GM18526 (cell line): ENCODE results near the gene ALOX12.

ENCODE experiments used
- POLR2A ChIP-seq: IDR thresholded peaks from 3 replicates; pipeline ENCODE4 v1.6.1; 2011; ENCODE audit not compliant: insufficient read length; ENCODE audit errors: extremely low read depth

The ALOX12 gene

DNA sequence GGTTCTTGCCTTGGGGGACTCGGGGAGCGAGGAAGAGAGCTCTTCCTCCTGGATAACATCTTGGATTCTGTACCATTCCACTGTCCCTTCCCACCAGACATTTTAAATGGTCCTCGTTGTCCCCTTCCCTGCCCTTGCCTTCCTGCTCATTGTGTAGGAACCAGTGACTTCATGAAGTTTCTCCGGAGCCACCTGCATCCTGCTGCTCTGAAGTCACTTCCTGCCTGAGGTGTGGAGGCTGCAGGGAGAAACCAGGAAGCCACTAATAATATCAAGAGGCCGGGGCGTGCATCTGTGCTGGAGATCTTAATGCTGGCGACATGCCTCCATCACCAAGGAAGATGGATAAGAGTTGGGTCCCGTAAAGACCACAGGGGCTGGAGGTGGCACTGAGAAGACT, 33.8 kb downstream of the ALOX12 start:
- TF ChIP-seq POLR2A: no peak

DNA sequence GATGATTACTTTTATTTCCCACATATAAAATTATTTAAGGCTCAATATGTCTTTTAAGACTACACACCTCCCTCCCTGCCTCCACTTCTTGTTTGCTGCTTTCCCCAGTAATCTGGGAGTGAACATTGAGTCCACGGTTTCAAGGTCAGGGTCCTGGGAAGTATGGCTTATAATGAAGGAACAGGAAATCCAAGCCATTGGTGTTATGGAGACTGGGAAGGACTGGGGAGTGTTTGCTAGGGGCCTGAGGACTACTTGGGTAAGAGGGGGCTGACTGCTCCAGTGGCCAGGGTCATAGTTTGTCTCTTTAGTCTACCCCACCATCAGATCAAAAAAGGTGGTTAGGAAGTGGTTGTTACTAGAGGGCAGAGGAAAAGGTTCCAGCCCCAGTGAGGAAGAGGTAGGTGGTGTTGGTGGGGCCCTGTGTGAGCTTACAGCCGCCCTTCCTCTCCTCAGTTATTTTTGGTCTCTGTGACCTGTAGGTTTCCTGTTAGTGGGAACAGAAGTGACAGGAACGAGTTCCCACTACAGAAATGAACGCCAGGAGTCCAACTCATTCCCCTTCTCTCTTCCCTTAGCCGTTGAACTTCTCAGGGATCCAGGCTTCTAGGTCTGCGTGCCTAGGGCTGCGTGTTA, 39.2 kb downstream of the ALOX12 start:
- TF ChIP-seq POLR2A: no peak

DNA sequence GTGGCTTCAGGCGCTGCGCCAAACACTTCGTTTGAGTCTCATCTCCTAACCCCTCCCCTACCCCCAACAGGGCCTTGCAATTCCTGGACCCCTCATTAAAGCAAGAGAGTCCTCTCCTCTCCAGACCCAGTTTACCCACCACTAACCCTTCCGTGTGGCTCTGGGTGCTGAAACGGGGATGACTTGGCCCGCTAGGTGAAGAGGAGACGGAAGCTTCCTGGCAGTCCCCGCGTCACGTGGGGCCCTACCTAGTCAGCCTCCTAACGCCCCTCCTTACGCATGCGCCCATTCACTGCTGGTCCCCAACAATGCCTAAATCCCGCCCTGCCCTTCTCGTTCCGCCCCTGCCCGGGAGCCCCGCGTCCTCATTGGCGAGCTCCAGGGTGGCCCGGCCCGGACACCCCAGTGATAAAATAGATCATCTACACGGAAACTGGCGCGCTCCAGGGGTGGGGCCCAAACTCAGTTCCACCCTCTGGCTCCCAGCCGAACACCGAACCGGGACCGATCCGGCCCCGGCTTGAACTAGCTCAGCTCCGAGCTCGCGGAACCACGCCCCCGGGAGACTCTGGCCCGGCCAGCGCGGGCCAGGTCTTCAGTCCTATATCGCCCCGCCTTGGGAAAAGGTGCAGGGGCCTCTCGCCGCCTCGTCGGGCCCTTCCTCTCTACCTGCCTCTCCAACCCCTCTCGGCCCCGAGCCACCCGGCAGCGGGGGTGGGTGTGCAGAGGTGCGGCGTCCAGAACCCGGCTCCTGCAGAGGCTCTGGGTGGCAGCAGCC, 39.9 kb downstream of the ALOX12 start, which contains the start of gene SLC16A13:
TSS of gene SLC16A13 (plus strand) at position 425 of the 778 bp plus-strand sequence. CDS start 368 bp downstream, outside the sequence.
- peak; percentile 92 for TF ChIP-seq POLR2A

DNA sequence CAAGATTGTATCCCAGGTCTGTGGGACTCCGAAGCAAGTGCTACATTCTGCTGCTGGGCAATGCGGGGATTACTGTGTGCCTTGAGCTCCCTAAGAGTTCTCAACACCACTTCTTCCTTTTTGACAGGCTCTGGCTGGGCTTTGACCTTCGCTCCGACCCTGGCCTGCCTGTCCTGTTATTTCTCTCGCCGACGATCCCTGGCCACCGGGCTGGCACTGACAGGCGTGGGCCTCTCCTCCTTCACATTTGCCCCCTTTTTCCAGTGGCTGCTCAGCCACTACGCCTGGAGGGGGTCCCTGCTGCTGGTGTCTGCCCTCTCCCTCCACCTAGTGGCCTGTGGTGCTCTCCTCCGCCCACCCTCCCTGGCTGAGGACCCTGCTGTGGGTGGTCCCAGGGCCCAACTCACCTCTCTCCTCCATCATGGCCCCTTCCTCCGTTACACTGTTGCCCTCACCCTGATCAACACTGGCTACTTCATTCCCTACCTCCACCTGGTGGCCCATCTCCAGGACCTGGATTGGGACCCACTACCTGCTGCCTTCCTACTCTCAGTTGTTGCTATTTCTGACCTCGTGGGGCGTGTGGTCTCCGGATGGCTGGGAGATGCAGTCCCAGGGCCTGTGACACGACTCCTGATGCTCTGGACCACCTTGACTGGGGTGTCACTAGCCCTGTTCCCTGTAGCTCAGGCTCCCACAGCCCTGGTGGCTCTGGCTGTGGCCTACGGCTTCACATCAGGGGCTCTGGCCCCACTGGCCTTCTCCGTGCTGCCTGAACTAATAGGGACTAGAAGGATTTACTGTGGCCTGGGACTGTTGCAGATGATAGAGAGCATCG, 42.4 kb downstream of the ALOX12 start:
- no peak for TF ChIP-seq POLR2A

DNA sequence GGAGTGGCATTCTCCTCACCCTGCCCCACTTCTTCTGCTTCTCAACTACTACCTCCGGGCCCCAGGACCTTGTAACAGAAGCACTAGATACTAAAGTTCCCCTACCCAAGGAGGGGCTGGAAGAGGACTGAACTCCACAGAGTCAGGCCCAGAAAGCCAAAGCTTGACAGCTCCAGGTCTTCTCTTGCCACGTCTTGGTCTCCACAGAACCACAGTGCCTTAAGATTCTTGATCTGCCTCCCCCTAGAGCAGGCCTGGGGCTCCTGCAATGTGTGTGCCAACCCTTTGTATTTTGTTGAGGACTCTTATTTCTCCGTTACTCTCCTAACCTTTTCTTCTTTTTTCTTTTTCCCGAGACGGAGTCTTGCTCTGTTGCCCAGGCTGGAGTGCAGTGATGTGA, 44.0 kb downstream of the ALOX12 start:
- TF ChIP-seq POLR2A: no peak

DNA sequence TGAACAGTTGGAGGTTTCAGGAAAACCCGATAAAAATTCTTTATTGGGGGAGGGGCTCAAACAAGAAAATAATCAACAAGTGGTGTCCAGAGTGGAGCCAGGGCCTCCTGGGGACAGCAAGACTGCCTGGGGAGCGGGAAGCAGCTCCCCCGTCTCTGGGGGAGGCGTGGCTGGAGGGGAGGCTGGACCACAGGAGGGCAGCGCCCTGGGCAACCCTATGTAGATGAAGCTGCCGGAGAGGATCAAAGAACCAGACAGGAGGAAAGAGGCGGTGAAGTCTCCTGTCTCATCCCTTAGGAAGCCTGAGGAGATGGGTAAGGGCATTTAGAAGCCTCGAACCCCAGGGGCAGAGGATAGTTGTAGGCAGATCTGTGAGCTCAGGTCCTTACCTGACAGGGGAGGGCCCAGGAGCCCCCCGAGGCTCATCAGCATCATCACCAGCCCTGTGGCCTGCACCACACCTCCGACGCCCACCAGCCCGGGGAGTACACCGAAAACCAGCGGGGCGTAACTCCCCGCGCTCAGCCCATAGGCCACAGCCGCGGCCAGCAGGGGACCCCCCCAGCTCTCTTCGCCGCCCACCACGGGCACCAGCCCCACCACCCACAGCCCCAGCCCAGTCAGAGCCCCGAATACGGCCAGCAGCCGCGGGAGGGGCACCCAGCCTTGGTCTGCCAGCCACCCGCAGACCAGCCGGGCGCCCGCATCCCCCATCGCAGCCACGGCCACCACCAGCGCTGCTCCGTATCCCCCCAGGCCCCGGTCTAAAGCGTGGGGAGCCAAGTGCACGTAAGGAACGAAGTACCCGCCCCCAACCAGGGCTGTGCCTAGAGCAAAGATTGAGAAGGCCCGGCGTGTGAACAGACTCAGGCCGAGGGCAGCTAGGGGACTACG, 46.0 kb downstream of the ALOX12 start:
- no peak for TF ChIP-seq POLR2A

DNA sequence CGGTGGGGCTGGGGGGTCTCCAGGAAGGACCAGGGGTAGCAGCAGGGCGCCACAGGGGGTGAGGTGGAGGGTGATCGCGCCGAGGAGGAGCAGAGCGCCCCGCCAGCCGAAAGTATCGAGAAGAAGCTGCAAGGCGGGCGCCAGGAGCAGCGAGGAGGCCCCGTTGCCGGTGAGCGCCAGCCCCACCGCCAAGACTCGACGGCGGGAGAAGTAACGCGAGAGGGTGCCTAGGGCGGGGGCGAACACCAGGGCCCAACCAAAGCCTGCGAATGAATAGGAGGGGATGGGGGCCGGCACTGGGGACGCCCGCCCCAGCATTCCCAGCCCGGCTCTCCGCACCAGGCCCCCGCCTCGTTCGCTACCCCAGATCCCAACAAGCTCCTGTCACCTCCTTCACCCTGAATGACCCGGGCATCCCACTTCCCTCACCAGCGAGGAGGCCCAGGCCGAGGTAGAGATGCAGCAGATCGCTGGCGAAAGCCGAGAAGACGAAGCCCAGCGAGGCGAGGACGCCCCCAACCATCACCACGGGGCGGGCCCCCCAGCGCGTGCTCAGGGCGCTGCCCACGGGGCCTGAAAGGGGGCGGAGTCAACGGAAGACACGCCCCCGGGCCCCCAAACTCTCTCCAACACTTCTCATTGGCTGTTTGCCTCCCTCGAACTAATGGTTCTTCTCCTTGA, 46.8 kb downstream of the ALOX12 start:
- no peak for TF ChIP-seq POLR2A

DNA sequence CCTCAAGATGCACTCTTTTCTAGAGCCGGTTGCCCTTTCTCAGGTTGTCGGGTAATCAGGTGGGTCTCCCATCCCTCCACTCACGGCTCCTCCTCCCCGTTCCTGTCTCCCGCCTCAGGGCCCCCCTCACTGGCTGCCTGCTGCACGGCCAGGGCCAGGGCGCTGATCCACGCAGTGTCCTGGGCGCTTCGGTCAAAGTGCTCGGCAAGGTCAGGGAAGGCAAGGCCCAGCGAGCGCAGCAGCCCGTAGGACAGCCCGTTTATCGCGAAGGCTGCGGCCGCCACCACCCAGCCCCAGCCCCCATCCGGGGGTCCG, 47.3 kb downstream of the ALOX12 start:
- TF ChIP-seq POLR2A: no peak

DNA sequence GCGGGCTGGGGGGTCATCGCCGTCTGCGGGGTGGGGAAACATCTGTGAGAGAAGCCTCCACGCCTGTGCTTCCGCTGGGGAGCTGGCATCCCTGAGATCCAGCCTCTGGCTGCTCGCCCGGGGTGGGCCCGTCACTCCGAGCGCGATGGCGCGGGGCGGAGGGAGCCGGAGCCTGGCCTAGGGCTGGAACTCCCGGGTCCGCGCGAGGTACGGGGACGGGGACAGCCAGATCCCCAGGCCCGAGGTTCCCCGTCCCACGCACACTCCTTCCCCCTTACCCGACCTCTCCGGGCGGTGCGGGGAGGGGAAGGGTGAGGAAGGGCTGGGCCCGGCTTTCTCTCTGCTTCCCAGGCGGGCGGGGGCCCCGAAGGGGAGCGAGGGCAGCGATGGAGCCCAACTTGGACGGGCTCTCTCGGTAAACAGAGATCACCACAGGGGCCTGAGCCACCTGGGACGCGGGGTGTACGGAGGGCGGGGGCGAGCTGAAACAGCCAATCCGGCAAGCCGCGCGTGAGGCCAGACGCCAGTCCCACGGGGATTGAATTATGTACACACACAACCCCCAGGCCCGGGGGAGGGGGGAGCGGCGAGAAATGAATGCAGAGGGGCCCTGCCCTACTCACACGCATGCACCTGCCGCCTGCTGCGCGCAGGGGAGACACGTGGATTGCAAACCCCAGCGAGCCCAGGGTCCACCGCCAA, 47.8 kb downstream of the ALOX12 start, which contains the start of gene SLC16A11:
TSS of gene SLC16A11 (minus strand) at position 596 of the 702 bp plus-strand sequence. CDS start at position 17, 579 bp downstream.
- no peak for TF ChIP-seq POLR2A

DNA sequence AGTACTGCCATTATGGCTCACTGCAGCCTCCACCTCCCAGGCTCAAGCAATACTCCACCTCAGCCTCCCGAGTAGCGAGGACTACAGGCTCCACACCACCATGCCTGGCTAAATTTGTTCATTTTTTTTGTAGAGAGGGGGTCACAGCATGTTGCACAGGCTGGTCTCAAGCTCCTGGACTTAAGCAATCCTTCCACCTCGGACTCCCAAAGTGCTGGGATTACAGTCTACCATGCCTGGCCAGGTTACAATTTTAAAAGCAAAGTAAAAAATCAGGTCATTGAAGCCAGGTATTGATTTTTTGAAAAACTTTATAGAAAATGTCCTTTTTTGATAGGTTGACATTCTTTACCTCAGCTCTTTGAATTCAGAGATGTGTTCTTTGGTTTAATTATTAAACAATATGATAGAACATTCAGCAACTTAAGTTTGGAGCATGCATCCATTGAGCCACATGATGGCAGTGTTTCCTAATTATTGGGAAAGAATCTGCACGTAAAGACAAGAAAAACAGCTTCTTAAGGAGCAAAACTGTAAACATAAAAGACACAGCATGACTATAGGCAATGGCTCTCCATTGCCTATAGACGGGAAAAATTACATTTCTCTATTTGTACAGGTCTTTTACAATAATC, 49.8 kb downstream of the ALOX12 start:
- TF ChIP-seq POLR2A: no peak

DNA sequence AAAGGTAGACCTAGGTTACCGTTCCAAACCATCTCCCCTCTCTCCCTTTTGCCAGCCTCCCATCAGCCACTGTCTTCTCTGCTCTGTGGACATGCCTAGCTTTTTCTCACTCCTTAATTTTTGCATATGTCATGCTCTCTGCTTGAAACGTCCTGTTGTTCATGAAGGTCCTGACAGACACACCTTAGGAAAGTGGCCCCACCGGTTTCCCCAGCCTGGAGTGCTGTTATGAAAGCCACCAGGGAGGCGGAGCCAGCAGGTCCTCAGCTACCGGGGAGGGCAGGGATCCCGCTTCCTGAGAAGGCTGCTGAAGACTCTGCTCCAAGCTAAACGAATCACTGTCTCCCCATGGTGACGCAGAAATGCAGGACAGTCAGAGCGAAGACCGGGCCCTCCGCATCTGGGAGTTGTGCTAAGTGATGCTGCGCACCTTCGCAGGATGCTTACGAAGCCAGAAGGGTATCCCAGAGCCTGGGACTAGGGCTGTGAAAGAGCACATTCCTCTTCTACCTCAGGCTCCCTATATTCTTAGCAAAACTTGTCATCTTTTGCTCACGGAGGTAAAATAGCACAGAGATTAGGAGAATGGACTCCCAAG, 50.4 kb downstream of the ALOX12 start:
- TF ChIP-seq POLR2A: no peak

DNA sequence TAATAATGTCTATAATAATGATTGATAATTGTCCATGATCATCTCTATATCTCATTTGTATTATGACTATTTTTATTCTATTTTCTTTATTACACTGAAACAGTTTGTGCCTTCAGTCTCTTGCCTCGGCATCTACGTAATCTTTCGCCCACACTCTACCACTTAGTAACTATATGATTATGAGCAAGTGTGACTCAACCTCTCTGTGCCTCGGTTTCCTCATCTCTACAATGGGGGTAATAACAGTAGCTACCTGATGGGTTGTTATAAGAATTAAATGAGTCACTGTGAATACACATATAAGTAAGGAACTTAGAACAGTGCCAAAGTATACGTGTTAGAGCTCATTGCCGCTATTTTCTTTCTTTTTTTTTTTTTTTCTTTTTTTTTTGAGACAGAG, 51.7 kb downstream of the ALOX12 start:
- TF ChIP-seq POLR2A: no peak

DNA sequence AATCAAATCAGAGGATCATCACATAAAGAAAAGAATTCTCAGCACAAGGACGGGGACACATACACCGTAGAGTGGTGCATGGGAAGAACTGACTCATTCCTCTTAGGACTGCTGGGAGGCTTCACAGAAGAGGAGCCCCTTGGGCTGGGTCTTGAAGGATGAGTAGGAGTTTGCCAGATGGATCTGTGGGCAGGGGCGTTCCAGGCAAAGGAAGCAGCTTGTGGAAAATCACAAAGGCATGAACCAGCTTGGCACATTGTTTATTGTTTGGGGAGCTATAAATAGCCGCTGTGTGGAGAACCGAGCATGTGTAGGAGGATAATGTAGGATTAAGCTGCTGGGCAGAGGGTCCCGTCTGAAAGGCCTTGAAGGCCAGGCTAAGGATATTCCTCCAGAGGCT, 53.1 kb downstream of the ALOX12 start:
- no peak for TF ChIP-seq POLR2A

DNA sequence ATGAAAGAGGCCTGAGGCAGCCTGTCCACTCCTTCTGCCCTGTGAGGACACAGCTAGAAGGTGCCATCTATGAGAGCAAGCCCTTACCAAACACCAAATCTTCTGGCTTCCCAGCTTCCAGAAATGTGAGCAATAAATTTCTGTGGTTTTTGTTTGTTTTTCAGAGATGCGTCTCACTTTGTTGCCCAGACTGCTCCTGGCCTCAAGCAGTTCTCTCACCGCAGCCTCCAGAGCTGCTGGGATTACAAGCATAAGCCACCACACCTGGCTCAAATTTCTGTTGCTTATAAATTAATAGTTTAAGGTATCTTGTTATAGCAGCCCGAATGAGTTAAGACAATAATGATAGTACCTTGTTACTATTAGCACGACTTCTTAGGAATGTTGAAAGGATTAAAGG, 60.5 kb downstream of the ALOX12 start:
- TF ChIP-seq POLR2A: no peak
